Putamen (tissue), 1 donor: ENCODE measurements around the gene CAVIN3.
"Not testable (repeated sequence)": the region's sequence is repeated elsewhere in the genome, so short reads cannot be mapped to it uniquely, and the experiment has no call there.

Source experiments
- DNase-seq: peaks from one replicate; pipeline ENCODE4 v3.0.0-alpha.2; 2016; ENCODE audit warnings: low spot score

CAVIN3 gene

GRCh38 chr11:6323291-6323905 lies 3.1 kb upstream of the CAVIN3 start:
- no peak for DNase-seq

GRCh38 chr11:6321961-6322362 lies 1.7 kb upstream of the CAVIN3 start:
- no peak for DNase-seq

- no peak for DNase-seq
Observed at GRCh38 chr11:6321356-6321755, 1.1 kb upstream of the CAVIN3 start.

GRCh38 chr11:6319704-6320410 lies 444 bp downstream of the CAVIN3 start:
- no peak for DNase-seq

GRCh38 chr11:6319001-6319703 lies 1.1 kb downstream of the CAVIN3 start:
- DNase-seq, result no peak

GRCh38 chr11:6318204-6318603 lies 2.1 kb downstream of the CAVIN3 start:
- no peak for DNase-seq

- DNase-seq, result no peak
Observed at GRCh38 chr11:6315811-6316425, 4.4 kb downstream of the CAVIN3 start.

GRCh38 chr11:6312106-6312505 lies 8.2 kb downstream of the CAVIN3 start:
- no peak for DNase-seq

GRCh38 chr11:6307876-6308275 lies 12.4 kb downstream of the CAVIN3 start:
- no peak for DNase-seq

- DNase-seq, result no peak
Observed at GRCh38 chr11:6305297-6305696, 15.0 kb downstream of the CAVIN3 start.

- DNase-seq, result no peak
Observed at GRCh38 chr11:6303661-6304060, 16.6 kb downstream of the CAVIN3 start.

GRCh38 chr11:6301096-6301495 lies 19.2 kb downstream of the CAVIN3 start:
- no peak for DNase-seq

- DNase-seq, result no peak
Observed at GRCh38 chr11:6300325-6300724, 20.0 kb downstream of the CAVIN3 start.

- DNase-seq, result no peak
Observed at GRCh38 chr11:6298605-6299004, 21.7 kb downstream of the CAVIN3 start.

GRCh38 chr11:6297831-6298230 lies 22.5 kb downstream of the CAVIN3 start:
- DNase-seq, result no peak

GRCh38 chr11:6285019-6285418 lies 35.3 kb downstream of the CAVIN3 start:
- no peak for DNase-seq

- no peak for DNase-seq
Observed at GRCh38 chr11:6284250-6284649, 36.1 kb downstream of the CAVIN3 start.

- DNase-seq, result no peak
Observed at GRCh38 chr11:6283453-6284023, 36.8 kb downstream of the CAVIN3 start.

GRCh38 chr11:6280809-6281208 lies 39.5 kb downstream of the CAVIN3 start:
- DNase-seq, result not testable (repeated sequence)

GRCh38 chr11:6273188-6273587 lies 47.1 kb downstream of the CAVIN3 start:
- DNase-seq, result no peak

- DNase-seq, result no peak
Observed at GRCh38 chr11:6271598-6271997, 48.7 kb downstream of the CAVIN3 start.

- no peak for DNase-seq
Observed at GRCh38 chr11:6270584-6271246, 49.6 kb downstream of the CAVIN3 start.
